ENCODE results near the gene MBOAT1.

DNA sequence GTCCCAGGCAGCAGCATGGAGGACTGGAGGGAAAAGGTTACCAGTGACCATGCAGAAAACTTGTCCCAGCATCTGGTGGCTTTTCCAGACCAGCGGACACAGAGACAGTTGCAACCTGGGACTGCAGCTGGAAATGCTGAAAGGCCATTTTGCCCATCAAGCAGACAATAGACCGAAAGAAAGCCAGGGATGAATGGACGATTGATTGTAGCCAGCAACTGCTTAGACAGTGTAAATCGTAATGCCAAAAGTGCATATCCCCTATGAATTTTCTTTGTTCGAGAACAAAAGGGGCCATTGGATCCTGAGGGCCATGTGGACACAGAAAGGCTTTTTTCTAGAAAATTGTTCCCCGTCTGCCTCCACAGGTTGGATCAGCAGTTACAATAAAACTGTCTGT is 115.7 kb downstream of the MBOAT1 start:
- TF ChIP-seq, protein P1, sequence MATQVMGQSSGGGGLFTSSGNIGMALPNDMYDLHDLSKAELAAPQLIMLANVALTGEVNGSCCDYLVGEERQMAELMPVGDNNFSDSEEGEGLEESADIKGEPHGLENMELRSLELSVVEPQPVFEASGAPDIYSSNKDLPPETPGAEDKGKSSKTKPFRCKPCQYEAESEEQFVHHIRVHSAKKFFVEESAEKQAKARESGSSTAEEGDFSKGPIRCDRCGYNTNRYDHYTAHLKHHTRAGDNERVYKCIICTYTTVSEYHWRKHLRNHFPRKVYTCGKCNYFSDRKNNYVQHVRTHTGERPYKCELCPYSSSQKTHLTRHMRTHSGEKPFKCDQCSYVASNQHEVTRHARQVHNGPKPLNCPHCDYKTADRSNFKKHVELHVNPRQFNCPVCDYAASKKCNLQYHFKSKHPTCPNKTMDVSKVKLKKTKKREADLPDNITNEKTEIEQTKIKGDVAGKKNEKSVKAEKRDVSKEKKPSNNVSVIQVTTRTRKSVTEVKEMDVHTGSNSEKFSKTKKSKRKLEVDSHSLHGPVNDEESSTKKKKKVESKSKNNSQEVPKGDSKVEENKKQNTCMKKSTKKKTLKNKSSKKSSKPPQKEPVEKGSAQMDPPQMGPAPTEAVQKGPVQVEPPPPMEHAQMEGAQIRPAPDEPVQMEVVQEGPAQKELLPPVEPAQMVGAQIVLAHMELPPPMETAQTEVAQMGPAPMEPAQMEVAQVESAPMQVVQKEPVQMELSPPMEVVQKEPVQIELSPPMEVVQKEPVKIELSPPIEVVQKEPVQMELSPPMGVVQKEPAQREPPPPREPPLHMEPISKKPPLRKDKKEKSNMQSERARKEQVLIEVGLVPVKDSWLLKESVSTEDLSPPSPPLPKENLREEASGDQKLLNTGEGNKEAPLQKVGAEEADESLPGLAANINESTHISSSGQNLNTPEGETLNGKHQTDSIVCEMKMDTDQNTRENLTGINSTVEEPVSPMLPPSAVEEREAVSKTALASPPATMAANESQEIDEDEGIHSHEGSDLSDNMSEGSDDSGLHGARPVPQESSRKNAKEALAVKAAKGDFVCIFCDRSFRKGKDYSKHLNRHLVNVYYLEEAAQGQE (IDR thresholded peaks at IDR 0.05; ENCODE audit: borderline replicate concordance), result no peak
- no peak for TF ChIP-seq EP300 (conservative IDR thresholded peaks at IDR 0.05; ENCODE audit: poor library complexity, severe bottlenecking)
- TF ChIP-seq TAF1 (IDR thresholded peaks at IDR 0.05; ENCODE audit: low read depth), result no peak
- TF ChIP-seq, protein P2, sequence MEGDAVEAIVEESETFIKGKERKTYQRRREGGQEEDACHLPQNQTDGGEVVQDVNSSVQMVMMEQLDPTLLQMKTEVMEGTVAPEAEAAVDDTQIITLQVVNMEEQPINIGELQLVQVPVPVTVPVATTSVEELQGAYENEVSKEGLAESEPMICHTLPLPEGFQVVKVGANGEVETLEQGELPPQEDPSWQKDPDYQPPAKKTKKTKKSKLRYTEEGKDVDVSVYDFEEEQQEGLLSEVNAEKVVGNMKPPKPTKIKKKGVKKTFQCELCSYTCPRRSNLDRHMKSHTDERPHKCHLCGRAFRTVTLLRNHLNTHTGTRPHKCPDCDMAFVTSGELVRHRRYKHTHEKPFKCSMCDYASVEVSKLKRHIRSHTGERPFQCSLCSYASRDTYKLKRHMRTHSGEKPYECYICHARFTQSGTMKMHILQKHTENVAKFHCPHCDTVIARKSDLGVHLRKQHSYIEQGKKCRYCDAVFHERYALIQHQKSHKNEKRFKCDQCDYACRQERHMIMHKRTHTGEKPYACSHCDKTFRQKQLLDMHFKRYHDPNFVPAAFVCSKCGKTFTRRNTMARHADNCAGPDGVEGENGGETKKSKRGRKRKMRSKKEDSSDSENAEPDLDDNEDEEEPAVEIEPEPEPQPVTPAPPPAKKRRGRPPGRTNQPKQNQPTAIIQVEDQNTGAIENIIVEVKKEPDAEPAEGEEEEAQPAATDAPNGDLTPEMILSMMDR (IDR thresholded peaks at IDR 0.05; ENCODE audit: poor library complexity, severe bottlenecking), result no peak
- no peak for TF ChIP-seq MXI1 (conservative IDR thresholded peaks at IDR 0.05; ENCODE audit: poor library complexity, severe bottlenecking)
- TF ChIP-seq RAD21 (conservative IDR thresholded peaks at IDR 0.05), result no peak
- TF ChIP-seq EZH2 (IDR thresholded peaks at IDR 0.05; ENCODE audit: borderline replicate concordance, insufficient read depth, low read length, poor library complexity, severe bottlenecking), result no peak
- TF ChIP-seq SMC3 (conservative IDR thresholded peaks at IDR 0.05; ENCODE audit: poor library complexity), result no peak
- no peak for TF ChIP-seq POLR2AphosphoS5 (IDR thresholded peaks at IDR 0.05)
